NAMALWA (cell line): Measurements from ENCODE around the gene CFAP58.

Experiments used
- DNase-seq: peaks from one replicate; pipeline ENCODE4 v3.0.0-alpha.2; 2015; ENCODE audit warnings: low spot score

Gene CFAP58

DNA sequence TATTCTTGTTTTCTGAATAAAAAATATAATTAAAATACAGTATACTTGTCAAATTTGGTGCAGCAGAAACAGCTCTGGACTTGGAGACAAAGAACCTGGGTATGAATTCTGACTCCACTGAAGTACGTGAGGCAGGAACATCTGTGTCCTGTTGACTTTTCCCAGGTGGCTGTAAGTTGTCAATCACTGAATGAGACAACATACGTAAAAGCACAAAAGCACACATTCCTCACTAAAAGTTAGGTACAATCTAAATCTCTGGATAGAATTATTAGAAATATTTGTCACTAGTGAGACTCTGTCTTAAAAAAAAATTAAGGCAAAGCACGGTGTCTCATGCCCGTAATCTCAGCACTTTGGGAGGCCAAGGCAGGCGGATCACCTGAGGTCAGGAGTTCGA, 18.1 kb downstream of the CFAP58 start:
- DNase-seq, result no peak

DNA sequence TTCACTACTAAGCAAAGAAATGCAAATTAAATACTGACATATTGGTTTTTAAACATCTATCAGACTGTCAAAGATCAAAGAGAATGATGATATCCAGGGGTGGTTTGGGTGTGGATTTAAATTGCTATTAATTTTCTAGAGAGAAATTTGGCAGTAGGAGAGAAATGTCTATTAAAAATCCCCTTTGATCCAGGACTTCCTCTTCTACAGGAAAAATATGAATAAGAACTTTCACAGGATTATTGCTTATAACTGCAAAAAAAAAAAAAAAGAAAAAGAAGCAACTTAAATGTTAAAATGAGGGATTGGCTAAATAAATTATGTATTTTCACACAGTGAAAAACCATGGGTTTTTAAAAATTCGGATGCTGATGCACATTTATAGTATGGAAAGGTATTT, 21.0 kb downstream of the CFAP58 start:
- no peak for DNase-seq

DNA sequence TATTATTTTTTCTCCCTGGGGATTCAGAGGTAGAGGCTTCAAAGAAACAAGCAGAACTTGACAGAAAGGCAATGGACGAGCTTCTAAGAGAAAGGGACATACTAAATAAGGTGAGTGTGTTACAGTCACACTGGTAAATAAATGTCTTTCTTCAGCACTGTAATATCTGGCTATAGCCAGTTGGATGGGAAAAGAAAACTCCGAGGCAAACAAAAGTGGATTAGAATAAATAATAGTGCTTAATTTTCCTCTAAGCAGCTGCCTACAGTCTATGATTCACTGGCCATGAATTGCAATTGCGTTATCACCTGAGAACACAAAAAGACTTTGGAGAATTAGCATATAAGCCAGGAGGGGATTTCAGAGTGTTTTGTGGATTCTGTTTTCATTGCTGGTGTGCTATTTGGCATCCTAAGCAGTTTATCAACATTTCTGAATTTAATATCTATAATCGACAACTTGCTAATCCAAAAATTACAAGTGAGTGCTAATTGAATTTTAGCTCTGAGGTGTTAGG, 23.2 kb downstream of the CFAP58 start:
- no peak for DNase-seq

DNA sequence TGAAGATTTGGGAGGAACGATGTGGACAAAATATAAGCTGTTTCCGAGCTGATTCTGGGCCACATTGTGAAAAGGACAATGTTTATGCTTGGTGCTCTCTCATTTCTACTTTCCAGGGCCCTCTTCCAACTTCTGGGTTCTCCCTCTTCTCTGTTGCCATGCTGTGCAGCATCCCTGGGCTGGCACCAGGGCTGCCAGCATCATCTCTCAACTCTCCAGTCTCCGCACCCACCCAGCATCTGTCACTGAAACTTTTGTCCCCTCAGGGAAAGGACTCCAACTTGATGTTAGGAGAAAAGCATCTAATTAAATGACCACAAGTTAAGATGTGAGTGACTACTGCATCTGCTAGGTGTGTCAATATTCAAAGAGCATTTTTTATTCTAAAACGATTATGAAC, 26.7 kb downstream of the CFAP58 start:
- DNase-seq, result no peak

GRCh38 chr10:104387130-104387888, 33.7 kb downstream of the CFAP58 start:
- peak; percentile 46 for DNase-seq

DNA sequence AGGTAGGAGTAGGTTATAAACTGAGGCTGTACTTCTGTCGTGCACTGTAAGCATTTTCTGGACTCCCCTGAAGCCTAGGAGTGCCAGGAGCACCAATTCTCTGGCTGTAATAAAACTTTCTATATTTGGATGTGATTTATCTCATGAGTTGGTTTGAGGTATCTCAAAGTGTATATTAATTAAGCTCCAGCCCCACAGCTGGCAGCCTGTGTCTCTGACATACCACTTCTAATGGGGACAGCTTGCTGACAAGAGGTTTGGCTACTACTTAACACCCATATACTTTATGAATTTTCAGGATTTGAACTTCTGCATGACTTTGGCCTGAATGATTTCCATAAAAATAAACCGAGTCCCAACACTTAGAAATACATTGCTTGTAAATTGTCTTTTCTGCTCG, 35.2 kb downstream of the CFAP58 start:
- DNase-seq, result no peak

GRCh38 chr10:104391150-104391968, 37.7 kb downstream of the CFAP58 start:
- DNase-seq, result no peak

DNA sequence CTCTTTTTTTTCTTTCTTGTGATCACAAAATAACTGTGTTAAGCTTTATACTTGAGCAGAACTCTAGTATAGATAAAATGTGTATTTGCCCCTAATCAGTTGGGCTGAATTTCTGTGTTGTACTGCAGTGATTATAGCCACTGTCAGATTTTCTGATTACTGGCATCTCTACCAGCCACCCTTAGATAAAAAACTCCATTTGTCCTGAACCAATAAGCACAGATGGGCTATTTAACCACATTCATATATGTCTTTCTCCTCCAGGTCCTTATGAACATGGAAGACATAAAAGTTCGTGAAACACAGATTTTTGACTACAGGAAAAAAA, 38.3 kb downstream of the CFAP58 start:
- no peak for DNase-seq

GRCh38 chr10:104393387-104393786, 39.8 kb downstream of the CFAP58 start:
- DNase-seq, result no peak

DNA sequence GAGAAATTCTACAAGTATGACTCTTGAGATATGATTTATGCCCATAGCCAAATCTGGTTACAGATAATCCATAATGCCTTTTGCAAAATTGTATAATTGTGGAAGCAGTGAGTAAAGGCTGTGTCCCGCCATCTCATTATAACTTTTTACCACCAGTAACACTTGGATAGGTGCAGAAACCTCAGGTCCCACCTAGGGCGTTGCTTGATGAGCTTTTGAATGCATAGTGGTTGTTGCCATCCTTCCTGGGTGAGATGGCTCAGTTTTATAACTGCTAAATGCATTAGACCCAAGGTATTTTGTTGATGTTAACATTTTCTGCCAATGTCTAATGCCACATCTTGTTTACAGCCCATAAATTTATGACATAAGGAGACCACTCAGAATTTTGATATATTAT, 42.9 kb downstream of the CFAP58 start:
- no peak for DNase-seq

DNA sequence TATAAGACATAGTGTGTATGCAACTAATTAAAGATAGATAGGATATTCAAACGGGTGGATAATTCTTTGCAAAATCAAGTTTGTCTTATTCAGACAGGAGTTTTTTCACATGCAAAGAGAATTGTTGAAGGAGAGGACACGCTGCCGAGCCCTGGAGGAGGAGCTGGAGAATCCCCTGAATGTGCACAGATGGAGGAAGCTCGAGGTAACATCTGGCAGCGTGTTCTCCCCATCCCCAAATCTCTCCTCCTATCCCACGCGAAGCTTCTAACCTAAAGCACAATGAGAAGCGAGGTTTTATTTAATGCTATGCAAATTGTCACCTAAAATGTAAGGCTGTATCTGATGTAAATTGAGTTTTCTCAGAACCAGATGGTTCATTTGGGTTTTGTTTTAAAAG, 50.0 kb downstream of the CFAP58 start:
- no peak for DNase-seq

- DNase-seq, result peak; percentile 37
Observed at GRCh38 chr10:104406715-104407650, 53.4 kb downstream of the CFAP58 start.

- no peak for DNase-seq
Observed at GRCh38 chr10:104413528-104413927, 59.9 kb downstream of the CFAP58 start.

DNA sequence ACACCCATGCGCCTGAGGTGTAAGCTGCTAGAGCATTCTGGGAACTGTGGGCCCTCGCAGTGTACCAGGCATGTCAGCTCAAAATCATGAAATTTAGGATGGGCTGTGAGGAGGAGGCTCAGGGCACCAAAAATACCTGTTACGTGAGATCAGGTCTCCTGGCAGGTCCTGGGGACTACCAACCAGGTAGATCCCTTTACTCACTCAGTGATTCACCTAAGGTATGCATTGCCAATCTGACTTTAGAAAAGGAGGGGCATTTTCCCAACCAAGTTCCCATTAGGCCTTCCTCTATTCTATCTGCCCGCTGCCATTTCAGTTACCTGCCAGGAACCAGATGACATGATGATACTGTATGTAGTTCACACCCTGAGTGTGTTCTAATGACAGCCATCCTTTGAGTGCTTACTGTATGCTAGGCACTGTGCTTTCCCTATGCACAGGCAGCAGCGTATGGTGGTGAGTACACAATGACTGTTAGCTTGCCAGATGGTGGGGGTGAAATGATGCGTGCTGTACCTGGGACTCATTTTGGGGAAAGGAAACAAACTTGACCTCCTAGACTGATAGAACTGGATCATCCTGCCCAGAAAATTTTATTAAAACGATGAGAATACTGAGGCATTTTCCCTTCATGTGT, 62.0 kb downstream of the CFAP58 start:
- no peak for DNase-seq

DNA sequence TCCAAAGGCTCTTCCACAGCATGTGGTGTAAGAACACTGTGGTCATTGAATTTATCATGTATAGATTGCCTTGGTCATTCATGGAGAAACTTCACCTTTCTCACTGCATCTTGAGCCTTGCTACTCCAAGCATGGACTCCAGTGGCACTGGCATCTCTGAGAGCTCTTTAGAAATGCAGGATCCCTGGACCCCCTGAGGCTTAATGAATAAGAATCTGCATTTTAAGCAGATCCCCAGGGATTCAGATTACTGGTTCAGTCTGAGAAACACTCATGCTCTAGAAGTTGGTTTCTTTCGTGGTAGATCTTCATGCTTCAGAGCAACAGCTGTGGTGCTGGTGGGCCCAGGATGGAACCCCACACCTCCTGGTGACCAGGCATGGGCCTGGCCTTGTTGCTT, 63.2 kb downstream of the CFAP58 start:
- DNase-seq, result no peak

DNA sequence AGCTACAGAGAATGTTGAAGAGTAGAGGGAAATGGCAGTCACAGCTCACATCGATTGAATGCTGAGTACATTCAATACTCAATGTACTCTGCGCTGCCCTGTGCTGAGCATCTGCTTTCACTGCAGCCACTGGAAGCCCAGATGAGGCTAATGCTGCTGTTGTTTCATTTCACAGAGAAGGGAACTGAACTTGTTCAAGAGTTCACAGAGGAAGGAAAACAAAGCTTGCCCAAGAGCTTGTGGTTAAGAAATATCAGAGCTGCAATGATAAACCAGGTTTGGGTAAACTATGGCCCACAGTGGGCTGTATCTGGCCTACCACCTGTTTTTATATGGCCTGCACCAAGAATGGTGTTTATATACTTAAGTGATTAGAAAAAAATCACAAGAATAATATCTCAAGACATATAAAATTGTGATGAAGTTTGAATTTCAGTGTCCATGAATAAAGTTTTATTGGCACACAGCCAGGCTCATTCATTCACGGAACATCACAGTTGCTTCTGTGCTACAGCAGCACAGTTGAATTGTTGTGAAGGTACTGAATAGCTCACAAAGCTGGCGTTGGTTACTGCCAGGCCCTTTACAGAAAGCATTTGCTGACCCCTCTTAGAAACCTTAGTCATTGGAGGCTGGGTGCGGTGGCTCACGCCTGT, 64.1 kb downstream of the CFAP58 start:
- no peak for DNase-seq

GRCh38 chr10:104424719-104425118, 71.1 kb downstream of the CFAP58 start:
- DNase-seq, result no peak

DNA sequence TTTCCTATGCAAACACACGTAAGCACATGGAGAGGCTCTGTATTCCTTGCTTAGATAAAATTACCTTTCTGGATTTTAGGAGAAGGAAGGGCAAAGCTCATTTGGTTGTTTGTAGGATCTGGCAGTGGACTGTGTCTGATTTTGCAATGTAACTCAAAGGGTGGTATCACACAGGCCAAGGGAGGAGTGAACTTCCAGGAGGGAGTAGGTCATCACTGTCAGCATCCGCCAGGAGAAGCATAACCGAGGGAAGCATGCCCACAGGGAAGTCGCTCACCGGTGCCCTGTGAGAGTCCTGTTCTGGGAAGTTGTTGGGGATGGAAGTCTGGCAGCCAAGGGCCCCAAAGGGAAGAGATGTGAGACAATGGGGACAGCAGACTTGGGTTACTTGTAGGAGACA, 74.4 kb downstream of the CFAP58 start:
- no peak for DNase-seq

- no peak for DNase-seq
Observed at GRCh38 chr10:104429846-104430245, 76.2 kb downstream of the CFAP58 start.

DNA sequence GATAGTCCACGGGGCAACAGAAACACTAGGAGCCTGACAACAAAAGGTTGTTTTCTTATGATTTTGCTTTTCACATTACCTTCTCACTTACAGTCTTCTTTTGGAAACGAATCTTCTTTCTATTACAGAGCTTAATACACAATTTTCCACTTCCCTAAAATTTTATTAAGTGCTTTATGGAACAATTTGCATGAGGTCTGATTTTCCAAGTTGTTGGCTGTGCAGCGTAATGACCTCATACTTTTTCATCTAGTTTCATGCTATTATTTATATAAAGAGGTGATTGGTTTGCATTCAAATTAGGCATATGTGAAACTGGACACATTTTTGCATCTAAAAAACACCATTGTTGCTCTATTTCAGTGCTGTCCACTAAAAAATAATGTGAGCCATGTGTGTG, 76.7 kb downstream of the CFAP58 start:
- no peak for DNase-seq

DNA sequence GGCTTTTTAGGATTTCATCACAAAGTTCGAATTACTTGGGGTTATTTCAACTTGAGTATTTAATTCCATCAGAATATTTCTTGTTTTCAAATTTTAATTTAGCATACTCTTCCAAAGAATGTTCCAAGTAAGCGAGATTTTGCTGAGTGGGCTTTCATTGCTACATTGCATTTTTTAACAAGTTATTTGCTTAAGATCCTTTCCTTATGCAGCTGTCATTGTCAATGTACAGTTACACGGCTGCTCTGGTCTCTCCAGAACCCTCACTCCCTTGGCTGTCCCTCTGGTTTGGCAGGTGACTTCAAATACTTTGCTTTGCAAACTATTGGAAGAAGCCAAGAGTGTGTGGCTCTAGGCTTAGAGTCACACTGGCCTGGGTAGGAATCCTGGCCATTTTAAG, 80.0 kb downstream of the CFAP58 start:
- no peak for DNase-seq
